Fibroblast of skin of right quadriceps (primary cell): ENCODE data around the gene ZNF668.
"Not testable (repeated sequence)": the region's sequence is repeated elsewhere in the genome, so short reads cannot be mapped to it uniquely, and the experiment has no call there.

Experiments used
- DNase-seq: peaks from one replicate; pipeline ENCODE4 v3.0.0-alpha.2; 2013

Gene ZNF668

DNA sequence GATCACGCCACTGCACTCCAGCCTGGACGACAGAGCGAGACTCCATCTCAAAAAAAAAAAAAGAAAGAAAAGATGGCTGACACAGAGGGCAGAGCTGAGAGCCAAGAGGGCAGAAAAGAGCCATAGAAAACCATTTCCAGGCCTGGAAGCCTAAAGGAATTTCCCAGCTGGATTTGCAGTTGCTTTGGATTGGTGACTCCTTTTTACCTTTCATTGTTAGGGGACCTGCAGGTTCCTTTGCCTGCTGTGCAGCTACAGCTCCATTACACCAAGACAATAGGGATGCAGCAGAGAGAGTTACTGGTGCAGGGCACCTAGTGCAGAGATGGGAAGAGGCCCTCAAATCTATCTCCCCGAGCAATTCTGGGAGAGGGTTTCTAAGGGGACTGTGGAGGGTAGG lies 18.4 kb downstream of the ZNF668 start:
- no peak for DNase-seq

GRCh38 chr16:31052114-31052513 lies 21.9 kb downstream of the ZNF668 start:
- peak; percentile 90 for DNase-seq

DNA sequence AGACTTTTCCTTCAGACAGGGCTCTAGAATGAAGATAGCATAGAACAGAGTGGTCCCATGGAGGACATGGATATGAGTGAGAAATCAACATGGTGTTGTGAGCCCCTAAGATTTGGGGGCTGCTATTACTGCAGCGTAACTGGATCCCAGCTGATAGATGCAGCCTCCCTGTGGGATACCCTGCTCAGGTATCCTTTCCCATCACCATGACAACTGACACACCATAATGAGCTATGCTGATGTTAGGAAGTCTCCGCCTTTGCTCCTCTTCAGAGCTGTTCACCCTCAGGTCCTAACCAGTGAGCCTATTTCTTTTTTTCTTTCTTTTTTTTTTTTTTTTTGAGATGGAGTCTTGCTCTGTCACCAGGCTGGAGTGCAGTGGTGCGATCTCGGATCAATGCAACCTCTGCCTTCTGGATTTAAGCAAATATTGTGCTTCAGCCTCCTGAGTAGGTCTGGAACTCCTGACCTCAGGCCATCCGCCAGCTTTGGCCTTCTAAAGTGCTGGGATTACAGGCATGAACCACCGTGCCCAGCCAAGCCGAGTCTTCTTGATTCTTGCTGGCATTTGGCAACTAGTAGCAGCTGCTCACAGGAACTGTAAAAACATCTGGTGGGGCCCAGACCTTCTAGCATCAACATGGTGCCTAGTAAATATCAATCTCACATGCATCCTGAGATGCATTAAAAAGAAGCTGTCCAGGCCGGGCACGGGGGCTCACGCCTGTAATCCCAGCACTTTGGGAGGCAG lies 23.6 kb downstream of the ZNF668 start:
- DNase-seq: no peak

- DNase-seq: no peak
Observed at GRCh38 chr16:31043898-31044481, 30.1 kb downstream of the ZNF668 start.

- DNase-seq: no peak
Observed at GRCh38 chr16:31043352-31043751, 30.7 kb downstream of the ZNF668 start.

GRCh38 chr16:31042866-31043265 lies 31.2 kb downstream of the ZNF668 start:
- no peak for DNase-seq

DNA sequence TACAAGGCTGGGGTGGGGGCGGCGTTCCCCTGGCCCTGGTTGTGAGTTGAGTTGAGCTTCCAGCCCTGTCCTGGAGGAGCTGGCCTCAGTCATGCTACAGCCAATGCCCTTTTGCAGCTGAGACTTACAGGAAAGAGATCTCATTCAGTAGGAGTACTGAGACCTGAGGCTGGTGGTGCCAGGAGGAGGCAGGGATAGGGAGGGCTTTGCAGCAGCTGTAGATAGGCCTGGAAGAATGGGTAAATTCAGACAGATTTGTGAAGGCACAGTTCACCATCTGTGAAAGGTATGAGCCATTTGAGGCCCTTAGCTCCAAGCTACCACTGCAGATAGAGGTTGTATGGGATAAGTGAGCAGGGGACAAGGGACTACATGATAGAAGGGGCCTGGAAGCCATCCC lies 35.0 kb downstream of the ZNF668 start:
- no peak for DNase-seq

DNA sequence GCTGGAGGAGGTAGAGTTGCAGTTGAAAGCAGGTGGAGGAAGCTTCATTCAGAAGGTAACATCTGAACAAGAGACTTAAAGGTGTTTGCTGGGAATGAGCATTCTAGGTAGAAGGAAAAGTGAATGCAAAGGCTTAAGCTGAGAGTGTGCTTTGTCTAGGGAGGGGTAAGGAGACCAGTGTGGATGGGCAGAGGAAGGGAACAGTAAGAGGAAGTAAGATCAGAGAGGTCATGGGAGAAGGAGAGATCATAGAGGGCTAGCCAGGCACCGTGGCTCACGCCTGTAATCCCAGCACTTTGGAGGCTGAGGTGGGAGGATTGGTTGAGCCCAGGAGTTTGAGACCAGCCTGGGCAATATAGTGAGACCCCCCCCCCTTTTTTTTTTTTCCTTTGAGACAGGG lies 37.3 kb downstream of the ZNF668 start:
- no peak for DNase-seq

- peak; percentile 72 for DNase-seq
Observed at GRCh38 chr16:31033709-31034492, 40.1 kb downstream of the ZNF668 start.

DNA sequence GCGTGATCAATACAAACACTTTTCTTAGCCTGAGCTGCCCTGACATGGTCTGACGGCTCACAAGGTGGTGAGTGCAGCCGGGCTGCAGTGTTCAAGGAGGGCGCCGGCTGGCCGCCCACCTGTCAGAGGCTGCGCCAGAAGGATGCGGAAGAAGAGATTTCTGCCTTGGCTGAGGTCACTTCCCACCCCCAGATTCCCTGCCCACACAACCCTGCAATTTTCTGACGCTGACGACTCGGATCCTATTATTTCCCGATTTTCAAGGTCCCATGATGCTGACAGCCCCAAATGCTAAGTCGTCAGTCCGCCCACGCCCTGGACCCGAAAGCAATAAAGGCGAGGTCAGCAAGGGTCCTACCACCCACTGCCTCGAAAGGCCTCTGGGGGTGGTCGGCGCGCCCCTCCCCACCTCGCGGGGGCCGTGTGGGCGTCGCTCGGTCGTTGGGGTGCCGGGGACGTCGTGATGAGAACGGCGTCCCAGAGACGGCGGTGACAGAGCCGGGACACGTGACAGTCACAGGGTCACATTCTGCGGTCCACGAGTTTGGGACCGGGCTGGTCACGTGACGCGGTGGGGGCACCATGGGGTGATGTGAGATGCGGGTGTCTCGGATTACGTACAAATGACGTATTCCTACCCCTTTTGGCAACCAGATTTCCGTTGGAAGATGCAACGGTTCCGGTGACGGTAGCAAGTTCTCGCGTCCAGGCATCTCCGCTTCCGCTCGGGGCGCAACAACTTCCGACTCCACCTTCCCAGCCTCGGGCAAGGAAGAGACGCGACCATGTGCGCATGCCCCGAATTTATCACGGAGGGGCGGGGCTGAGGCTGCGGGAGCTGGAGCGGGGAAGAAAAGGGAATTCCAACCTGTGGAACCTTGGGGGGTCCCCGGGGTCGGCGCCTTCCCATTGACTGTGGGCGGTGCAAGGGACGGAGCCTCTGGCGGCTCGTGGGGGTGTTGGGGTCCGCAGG lies 41.0 kb downstream of the ZNF668 start, which contains the start of gene STX4:
TSS of gene STX4 (plus strand) at position 823 of the 973 bp plus-strand sequence. CDS start 248 bp downstream, outside the sequence.
- DNase-seq: peak; percentile 97

DNA sequence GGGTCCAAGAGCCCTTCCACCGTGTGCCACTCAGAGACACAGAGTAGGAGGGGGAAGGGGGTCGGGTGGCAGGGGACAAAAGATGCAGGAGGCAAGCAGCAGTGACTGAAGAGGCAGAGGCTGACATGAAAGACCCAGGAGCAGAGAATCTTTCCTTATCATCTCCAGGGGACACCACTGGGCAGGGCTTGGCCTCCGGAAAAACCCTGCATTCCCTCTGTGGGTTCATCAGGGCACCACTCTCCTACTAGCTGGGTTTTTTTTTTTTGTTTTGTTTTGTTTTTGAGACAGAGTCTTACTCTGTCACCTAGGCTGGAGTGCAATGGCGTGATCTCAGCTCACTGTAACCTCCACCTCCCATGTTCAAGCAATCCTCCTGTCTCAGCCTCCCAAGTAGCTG lies 42.8 kb downstream of the ZNF668 start:
- DNase-seq: no peak

DNA sequence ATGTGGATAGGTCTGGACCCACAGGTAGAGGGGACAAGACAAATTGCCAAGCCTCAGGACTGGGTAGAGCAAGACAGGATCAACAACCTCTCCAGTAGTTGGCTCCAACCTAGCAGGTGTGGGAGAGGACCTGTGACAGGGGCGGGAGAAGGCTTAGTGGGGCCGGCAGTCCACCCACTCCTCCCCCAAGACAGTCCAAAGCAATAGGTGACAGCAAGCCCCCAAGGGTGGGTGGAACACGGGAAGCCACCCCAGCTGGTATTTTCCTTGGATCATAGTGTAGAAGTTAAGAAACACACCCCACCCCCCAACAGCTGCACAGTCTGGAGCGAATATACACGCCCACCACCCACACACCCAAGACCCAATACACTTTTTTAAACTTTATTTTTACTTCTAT lies 44.8 kb downstream of the ZNF668 start:
- no peak for DNase-seq

DNA sequence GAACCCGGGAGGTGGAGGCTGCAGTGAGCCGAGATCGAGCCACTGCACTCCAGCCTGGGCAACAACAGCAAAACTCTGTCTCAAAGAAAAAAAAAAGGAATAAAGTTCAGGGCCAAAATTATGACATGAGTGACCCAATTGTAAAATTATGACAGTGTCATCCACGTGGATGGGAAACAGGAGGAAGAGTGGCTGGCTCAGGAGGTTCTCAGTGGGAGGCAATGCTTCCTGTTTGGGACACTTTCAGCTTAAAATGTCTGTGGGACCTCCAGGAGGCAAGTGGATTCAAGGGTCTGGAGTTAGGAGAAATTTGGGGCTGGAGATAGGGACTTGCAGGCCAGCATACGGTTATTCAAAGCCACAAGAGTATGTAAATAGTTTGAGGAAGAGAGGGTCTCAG lies 48.7 kb downstream of the ZNF668 start:
- DNase-seq: no peak

DNA sequence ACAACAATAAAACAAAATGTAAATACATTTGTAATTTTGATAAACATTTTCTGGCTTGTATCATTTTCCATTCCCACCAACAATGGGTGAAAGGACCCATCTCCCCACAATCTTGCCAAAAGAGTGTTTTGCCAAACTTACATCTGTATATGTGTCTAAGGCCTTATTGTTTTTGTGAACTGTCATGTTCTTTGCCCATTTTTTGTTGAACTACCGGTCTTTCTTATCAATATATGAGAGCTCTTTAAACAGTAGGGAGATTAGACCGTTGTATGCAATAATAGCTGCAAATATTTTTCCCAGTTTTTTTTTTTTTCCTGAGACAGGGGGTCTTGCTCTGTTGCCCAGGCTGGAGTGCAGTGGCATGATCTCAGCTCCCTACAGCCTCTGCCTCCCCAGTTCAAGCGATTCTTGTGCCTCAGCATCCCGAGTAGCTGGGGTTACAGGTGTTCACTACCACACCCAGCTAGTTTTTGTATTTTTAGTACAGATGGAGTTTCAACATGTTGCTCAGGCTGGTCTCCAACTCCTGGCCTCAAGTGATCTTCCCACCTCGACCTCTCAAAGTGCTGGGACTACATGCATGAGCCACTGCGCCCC lies 50.3 kb downstream of the ZNF668 start:
- DNase-seq: no peak

DNA sequence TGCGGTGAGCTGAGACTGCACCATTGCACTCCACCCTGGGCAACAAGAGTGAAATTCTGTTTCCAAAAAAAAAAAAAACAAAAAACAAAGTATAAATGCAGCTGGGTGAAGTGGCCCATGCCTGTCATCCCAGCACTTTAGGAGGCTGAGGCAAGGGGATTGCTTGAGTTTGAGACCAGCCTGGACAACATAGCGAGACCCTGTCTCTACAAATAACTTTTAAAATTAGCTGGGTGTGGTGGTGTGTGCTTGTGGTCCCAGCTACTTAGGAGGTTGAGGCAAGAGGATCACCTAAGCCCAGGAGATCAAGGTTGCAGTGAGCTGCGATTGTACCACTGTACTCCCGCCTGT lies 50.8 kb downstream of the ZNF668 start:
- no peak for DNase-seq

DNA sequence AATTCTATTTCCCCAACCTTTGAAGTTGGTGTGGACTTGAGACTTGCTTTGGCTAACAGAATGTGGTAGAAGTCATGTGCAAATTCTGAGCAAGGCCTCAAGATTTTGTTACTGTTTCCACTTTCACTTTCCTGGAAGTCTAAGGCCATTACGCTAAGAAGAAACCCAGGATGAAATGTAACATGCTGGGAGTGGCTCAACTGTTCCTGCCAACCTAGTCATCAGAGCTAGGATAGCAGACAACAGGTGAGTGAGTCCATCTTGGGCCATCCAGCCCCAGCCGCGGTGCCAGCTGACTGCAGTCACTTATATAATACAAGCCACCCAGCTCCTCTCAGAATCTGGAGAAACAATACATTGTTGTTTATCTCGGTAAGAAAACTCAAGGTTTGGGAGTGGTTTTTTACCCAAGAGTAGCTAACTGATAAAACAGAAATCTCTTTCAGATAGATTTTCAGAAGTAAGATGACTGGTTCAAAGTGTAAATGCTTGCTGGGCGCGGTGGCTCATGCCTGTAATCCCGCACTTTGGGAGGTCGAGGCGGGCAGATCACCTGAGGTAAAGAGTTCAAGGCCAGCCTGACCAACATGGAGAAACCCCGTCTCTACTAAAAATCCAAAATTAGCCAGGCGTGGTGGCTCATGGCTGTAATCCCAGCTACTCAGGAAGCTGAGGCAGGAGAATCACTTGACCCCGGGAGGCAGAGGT lies 51.3 kb downstream of the ZNF668 start:
- DNase-seq: no peak

- DNase-seq: no peak
Observed at GRCh38 chr16:31020536-31020935, 53.5 kb downstream of the ZNF668 start.

DNA sequence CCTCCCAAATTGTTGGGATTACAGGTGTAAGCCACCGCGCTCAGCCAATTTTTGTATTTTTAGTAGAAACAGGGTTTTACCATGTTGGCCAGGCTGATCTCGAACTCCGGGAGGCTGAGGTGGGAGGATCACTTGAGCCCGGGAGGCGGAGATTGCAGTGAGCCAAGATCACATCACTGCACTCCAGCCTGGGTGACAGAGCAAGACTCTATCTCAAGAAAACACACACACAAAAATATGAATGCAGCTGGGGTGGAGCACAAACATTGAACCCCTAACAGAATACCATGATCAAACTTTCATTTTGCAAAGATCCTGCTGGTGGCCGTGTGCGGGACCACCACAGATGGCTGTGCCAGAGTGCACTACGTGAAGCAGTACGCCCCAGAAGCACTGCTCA lies 56.3 kb downstream of the ZNF668 start:
- not testable (repeated sequence) for DNase-seq

DNA sequence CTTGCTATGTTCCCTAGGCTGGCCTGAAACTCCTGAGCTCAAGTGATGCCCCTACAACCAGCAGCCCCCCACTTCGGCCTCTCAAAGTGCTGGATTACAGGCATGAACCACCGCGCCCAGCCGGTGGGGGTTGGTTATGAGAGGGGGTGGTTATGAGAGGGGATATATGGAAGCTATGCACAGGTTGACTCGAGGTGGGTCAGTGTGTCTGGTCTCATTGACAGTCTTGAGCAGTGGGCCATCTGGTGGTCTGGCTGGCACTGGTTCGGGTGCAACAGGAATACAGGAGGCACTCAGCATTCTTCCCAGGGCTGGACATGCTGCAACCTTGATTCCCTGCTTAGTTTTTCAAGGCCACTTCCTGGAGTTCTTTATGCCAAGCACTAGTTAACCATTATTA lies 58.0 kb downstream of the ZNF668 start:
- no peak for DNase-seq

- not testable (repeated sequence) for DNase-seq
Observed at GRCh38 chr16:31013292-31013691, 60.7 kb downstream of the ZNF668 start.

GRCh38 chr16:31011815-31012214 lies 62.2 kb downstream of the ZNF668 start:
- not testable (repeated sequence) for DNase-seq
